ENCODE measurements around the gene CHURC1. TPM values are rescaled to one million over a fixed set of nuclear protein-coding genes. Genes with fewer than 3 reads are reported as not detected.

Gene CHURC1
- total RNA-seq, 1 donor from 2014 or later, result 53.5 TPM

GRCh38 chr14:64919618-64920017 lies 5.4 kb downstream of the CHURC1 start:
- Mint-ChIP-seq H3K4me3 (no peak overlapping the region), H3K36me3 (ENCODE audit: low read depth) (peaks cover 46% of the 10 kb centered on the region), H3K4me1 (peaks cover 46% of the 10 kb centered on the region), H3K9me3 (no peaks in the 10 kb centered on the region), H3K27me3 (no peaks in the 10 kb centered on the region), H3K27ac (no peak overlapping the region)
- DNase-seq, result no peak
- intact Hi-C loops (cut with micrococcal nuclease), result no loop called here

- no peak for DNase-seq
- H3K4me1 Mint-ChIP-seq, result peaks cover 42% of the 10 kb centered on the region
- no peaks in the 10 kb centered on the region for H3K27me3 Mint-ChIP-seq
- no peak overlapping the region for H3K4me3 Mint-ChIP-seq
- peaks cover 43% of the 10 kb centered on the region for H3K36me3 Mint-ChIP-seq (ENCODE audit: low read depth)
- H3K27ac Mint-ChIP-seq, result no peak overlapping the region
- H3K9me3 Mint-ChIP-seq, result no peaks in the 10 kb centered on the region
- intact Hi-C loops (cut with micrococcal nuclease), result no loop called here
Observed at GRCh38 chr14:64920465-64920864, 6.2 kb downstream of the CHURC1 start.

- DNase-seq, result no peak
- intact Hi-C loops (cut with micrococcal nuclease), result no loop called here
- Mint-ChIP-seq H3K4me1 (peaks cover 37% of the 10 kb centered on the region), H3K9me3 (no peaks in the 10 kb centered on the region), H3K27me3 (no peaks in the 10 kb centered on the region), H3K36me3 (ENCODE audit: low read depth) (peaks cover 45% of the 10 kb centered on the region), H3K4me3 (no peak overlapping the region), H3K27ac (no peak overlapping the region)
Observed at GRCh38 chr14:64923015-64923414, 8.8 kb downstream of the CHURC1 start.

- peak overlapping the region; percentile 30 for H3K4me3 Mint-ChIP-seq
- no peaks in the 10 kb centered on the region for H3K9me3 Mint-ChIP-seq
- intact Hi-C loops (cut with micrococcal nuclease), result no loop called here
- peaks cover 37% of the 10 kb centered on the region for H3K36me3 Mint-ChIP-seq (ENCODE audit: low read depth)
- H3K27me3 Mint-ChIP-seq, result no peaks in the 10 kb centered on the region
- DNase-seq, result no peak
- peak overlapping the region; percentile 75 for H3K27ac Mint-ChIP-seq
- peaks cover 32% of the 10 kb centered on the region for H3K4me1 Mint-ChIP-seq
Observed at GRCh38 chr14:64926398-64926995, 12.2 kb downstream of the CHURC1 start.

GRCh38 chr14:64927031-64927430 lies 12.8 kb downstream of the CHURC1 start:
- peaks cover 28% of the 10 kb centered on the region for H3K4me1 Mint-ChIP-seq
- H3K9me3 Mint-ChIP-seq, result no peaks in the 10 kb centered on the region
- H3K27me3 Mint-ChIP-seq, result no peaks in the 10 kb centered on the region
- peaks cover 36% of the 10 kb centered on the region for H3K36me3 Mint-ChIP-seq (ENCODE audit: low read depth)
- DNase-seq, result no peak
- H3K27ac Mint-ChIP-seq, result peak overlapping the region; percentile 43
- H3K4me3 Mint-ChIP-seq, result no peak overlapping the region
- intact Hi-C loops (cut with micrococcal nuclease), result no loop called here

GRCh38 chr14:64928239-64929013 lies 14.2 kb downstream of the CHURC1 start:
- H3K9me3 Mint-ChIP-seq, result no peaks in the 10 kb centered on the region
- no peak overlapping the region for H3K27ac Mint-ChIP-seq
- no peak overlapping the region for H3K4me3 Mint-ChIP-seq
- no peaks in the 10 kb centered on the region for H3K27me3 Mint-ChIP-seq
- peak; percentile 75 for DNase-seq
- intact Hi-C loops (cut with micrococcal nuclease), result loop anchor here (1.0 kb wide), 2 partner anchors 14 to 48 kb away; partner anchors contain the start of gene CHURC1
- H3K36me3 Mint-ChIP-seq (ENCODE audit: low read depth), result peaks cover 47% of the 10 kb centered on the region
- H3K4me1 Mint-ChIP-seq, result peaks cover 28% of the 10 kb centered on the region

GRCh38 chr14:64929014-64929359 lies 14.7 kb downstream of the CHURC1 start:
- Mint-ChIP-seq H3K36me3 (ENCODE audit: low read depth) (peaks cover 46% of the 10 kb centered on the region), H3K27me3 (no peaks in the 10 kb centered on the region), H3K27ac (no peak overlapping the region), H3K4me3 (no peak overlapping the region), H3K4me1 (peaks cover 24% of the 10 kb centered on the region), H3K9me3 (no peaks in the 10 kb centered on the region)
- no peak for DNase-seq
- intact Hi-C loops (cut with micrococcal nuclease), result no loop called here

GRCh38 chr14:64930085-64930843 lies 16.0 kb downstream of the CHURC1 start:
- Mint-ChIP-seq H3K36me3 (ENCODE audit: low read depth) (peaks cover 48% of the 10 kb centered on the region), H3K9me3 (no peaks in the 10 kb centered on the region), H3K4me3 (peak overlapping the region; percentile 44), H3K27ac (peak overlapping the region; percentile 67), H3K27me3 (no peaks in the 10 kb centered on the region), H3K4me1 (peaks cover 28% of the 10 kb centered on the region)
- no peak for DNase-seq
- intact Hi-C loops (cut with micrococcal nuclease), result loop anchor here (5.0 kb wide), 1 partner anchor 42 kb away; the partner anchor contains the start of gene RAB15

GRCh38 chr14:64931123-64931522 lies 16.9 kb downstream of the CHURC1 start:
- Mint-ChIP-seq H3K4me3 (no peak overlapping the region), H3K27ac (no peak overlapping the region), H3K36me3 (ENCODE audit: low read depth) (peaks cover 50% of the 10 kb centered on the region), H3K4me1 (peaks cover 32% of the 10 kb centered on the region), H3K27me3 (no peaks in the 10 kb centered on the region), H3K9me3 (no peaks in the 10 kb centered on the region)
- no peak for DNase-seq
- intact Hi-C loops (cut with micrococcal nuclease), result loop anchor here (5.0 kb wide), 1 partner anchor 41 kb away; the partner anchor contains the start of gene RAB15

- no peaks in the 10 kb centered on the region for H3K9me3 Mint-ChIP-seq
- no peak overlapping the region for H3K27ac Mint-ChIP-seq
- no peak for DNase-seq
- H3K36me3 Mint-ChIP-seq (ENCODE audit: low read depth), result peaks cover 48% of the 10 kb centered on the region
- H3K4me1 Mint-ChIP-seq, result peaks cover 27% of the 10 kb centered on the region
- H3K27me3 Mint-ChIP-seq, result no peaks in the 10 kb centered on the region
- intact Hi-C loops (cut with micrococcal nuclease), result loop anchor here (5.0 kb wide), 1 partner anchor 40 kb away; the partner anchor contains the start of gene RAB15
- H3K4me3 Mint-ChIP-seq, result no peak overlapping the region
Observed at GRCh38 chr14:64932231-64932630, 18.0 kb downstream of the CHURC1 start.

- Mint-ChIP-seq H3K9me3 (no peaks in the 10 kb centered on the region), H3K27ac (no peak overlapping the region), H3K27me3 (no peaks in the 10 kb centered on the region), H3K4me1 (peaks cover 42% of the 10 kb centered on the region), H3K4me3 (no peak overlapping the region), H3K36me3 (ENCODE audit: low read depth) (peaks cover 60% of the 10 kb centered on the region)
- DNase-seq, result no peak
- intact Hi-C loops (cut with micrococcal nuclease), result loop anchor here (5.0 kb wide), 1 partner anchor 38 kb away; the partner anchor contains the start of gene RAB15
Observed at GRCh38 chr14:64934338-64934929, 20.2 kb downstream of the CHURC1 start.

GRCh38 chr14:64935508-64935907 lies 21.3 kb downstream of the CHURC1 start:
- Mint-ChIP-seq H3K27ac (peak overlapping the region; percentile 30), H3K27me3 (no peaks in the 10 kb centered on the region), H3K36me3 (ENCODE audit: low read depth) (peaks cover 62% of the 10 kb centered on the region), H3K4me1 (peaks cover 47% of the 10 kb centered on the region), H3K9me3 (no peaks in the 10 kb centered on the region), H3K4me3 (peak overlapping the region; percentile 53)
- intact Hi-C loops (cut with micrococcal nuclease), result no loop called here
- DNase-seq, result no peak

- Mint-ChIP-seq H3K27me3 (no peaks in the 10 kb centered on the region), H3K36me3 (ENCODE audit: low read depth) (peaks cover 63% of the 10 kb centered on the region), H3K4me1 (peaks cover 46% of the 10 kb centered on the region), H3K9me3 (no peaks in the 10 kb centered on the region), H3K4me3 (no peak overlapping the region), H3K27ac (peak overlapping the region; percentile 22)
- DNase-seq, result no peak
- intact Hi-C loops (cut with micrococcal nuclease), result no loop called here
Observed at GRCh38 chr14:64937171-64937820, 23.0 kb downstream of the CHURC1 start.

Data from activated CD4-positive, alpha-beta T cell treated with anti-CD3 and anti-CD28 coated beads, Interleukin-2, amount 10 ng/mL, durations not matched to agents 24 days and 14 days (primary cell).